Stimulated activated CD8-positive, alpha-beta memory T cell treated with anti-CD3 and anti-CD28 coated beads, Interleukin-4, amount 100 ng/mL, for 4 hours (primary cell): ENCODE measurements around the gene LRRIQ1.

Experiments used
- DNase-seq, 2 donors: peaks; one replicate each; pipeline ENCODE4 v3.0.0-alpha.2; 2020; ENCODE audit warnings: low read depth in 2 of 2, low spot score in 1 of 2

The LRRIQ1 gene

GRCh38 chr12:85279449-85280164, 243.5 kb downstream of the LRRIQ1 start:
- DNase-seq, result no peak

- no peak for DNase-seq
Measured at GRCh38 chr12:85280165-85280983, 244.2 kb downstream of the LRRIQ1 start, which contains the start of gene ALX1. Gene ALX1 (plus strand): TSS chr12:85280220. CDS start chr12:85280262, 42 bp downstream.

- no peak for DNase-seq
Measured at GRCh38 chr12:85280984-85281630, 245.0 kb downstream of the LRRIQ1 start.

- no peak for DNase-seq
Measured at GRCh38 chr12:85281636-85282312, 245.6 kb downstream of the LRRIQ1 start.

- DNase-seq, result no peak
Measured at GRCh38 chr12:85283560-85283959, 247.4 kb downstream of the LRRIQ1 start.
